ENCODE results near the gene GATAD2B. TPM values are rescaled to one million over a fixed set of nuclear protein-coding genes. Genes with fewer than 3 reads are reported as not detected.

The GATAD2B gene
- polyA plus RNA-seq, 1 donor from 2014 or later = 12.8 TPM

- H2AFZ ChIP-seq (ENCODE audit: low read depth, low read length) = no peak overlapping the region
- TF ChIP-seq, protein P1, sequence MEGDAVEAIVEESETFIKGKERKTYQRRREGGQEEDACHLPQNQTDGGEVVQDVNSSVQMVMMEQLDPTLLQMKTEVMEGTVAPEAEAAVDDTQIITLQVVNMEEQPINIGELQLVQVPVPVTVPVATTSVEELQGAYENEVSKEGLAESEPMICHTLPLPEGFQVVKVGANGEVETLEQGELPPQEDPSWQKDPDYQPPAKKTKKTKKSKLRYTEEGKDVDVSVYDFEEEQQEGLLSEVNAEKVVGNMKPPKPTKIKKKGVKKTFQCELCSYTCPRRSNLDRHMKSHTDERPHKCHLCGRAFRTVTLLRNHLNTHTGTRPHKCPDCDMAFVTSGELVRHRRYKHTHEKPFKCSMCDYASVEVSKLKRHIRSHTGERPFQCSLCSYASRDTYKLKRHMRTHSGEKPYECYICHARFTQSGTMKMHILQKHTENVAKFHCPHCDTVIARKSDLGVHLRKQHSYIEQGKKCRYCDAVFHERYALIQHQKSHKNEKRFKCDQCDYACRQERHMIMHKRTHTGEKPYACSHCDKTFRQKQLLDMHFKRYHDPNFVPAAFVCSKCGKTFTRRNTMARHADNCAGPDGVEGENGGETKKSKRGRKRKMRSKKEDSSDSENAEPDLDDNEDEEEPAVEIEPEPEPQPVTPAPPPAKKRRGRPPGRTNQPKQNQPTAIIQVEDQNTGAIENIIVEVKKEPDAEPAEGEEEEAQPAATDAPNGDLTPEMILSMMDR (IDR thresholded peaks at IDR 0.05; ENCODE audit: poor library complexity, severe bottlenecking) = no peak
- TF ChIP-seq MXI1 (conservative IDR thresholded peaks at IDR 0.05; ENCODE audit: poor library complexity, severe bottlenecking) (no peak), RAD21 (conservative IDR thresholded peaks at IDR 0.05) (no peak), EZH2 (IDR thresholded peaks at IDR 0.05; ENCODE audit: borderline replicate concordance, insufficient read depth, low read length, poor library complexity, severe bottlenecking) (no peak), TAF1 (IDR thresholded peaks at IDR 0.05; ENCODE audit: low read depth) (no peak)
- no peak overlapping the region for H3K4me3 ChIP-seq (ENCODE audit: low read length)
- H3K9me3 ChIP-seq (ENCODE audit: low read length) = no peaks in the 10 kb centered on the region
- no peak overlapping the region for H3K9ac ChIP-seq (ENCODE audit: low read length)
- H4K20me1 ChIP-seq (ENCODE audit: insufficient read depth) = no peaks in the 10 kb centered on the region
- no peaks in the 10 kb centered on the region for H3K79me2 ChIP-seq (replicated peaks; ENCODE audit: insufficient read depth, low read length)
- H3K9me2 ChIP-seq (ENCODE audit: insufficient read depth, low read length) = no peaks in the 10 kb centered on the region
- H3K36me3 ChIP-seq (ENCODE audit: insufficient read depth, low read length) = no peaks in the 10 kb centered on the region
- H3K4me2 ChIP-seq (ENCODE audit: low read length) = no peak overlapping the region
- no peaks in the 10 kb centered on the region for H3F3A ChIP-seq (ENCODE audit: insufficient read depth, low read length, poor library complexity, severe bottlenecking)
- no peak overlapping the region for H3K27ac ChIP-seq (ENCODE audit: low read length)
- H3K27me3 ChIP-seq (ENCODE audit: insufficient read depth, low read depth, low read length) = no peaks in the 10 kb centered on the region
Observed at GRCh38 chr1:153771261-153771660, 151.5 kb downstream of the GATAD2B start.

DNA sequence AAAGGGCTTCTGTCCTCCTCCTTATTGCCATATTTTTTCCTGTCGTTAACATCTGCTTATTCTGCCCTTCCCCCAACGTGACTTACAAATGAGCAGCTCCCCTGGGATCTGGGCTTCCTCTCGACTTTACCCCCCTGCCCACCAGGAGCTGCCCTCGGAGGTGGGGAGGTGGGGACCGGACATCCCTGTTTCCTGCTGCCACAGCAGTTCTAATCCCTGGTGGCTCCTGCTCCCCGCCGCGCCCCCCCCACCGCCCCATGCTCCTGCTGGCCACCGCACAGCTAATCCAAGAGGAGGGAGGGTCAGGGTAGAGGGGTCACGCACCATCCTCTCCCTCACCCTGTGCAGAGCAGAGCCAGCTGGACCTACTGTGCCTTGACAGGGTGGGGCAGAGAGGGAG, 152.0 kb downstream of the GATAD2B start:
- H3K36me3 ChIP-seq (ENCODE audit: insufficient read depth, low read length) = no peaks in the 10 kb centered on the region
- H3F3A ChIP-seq (ENCODE audit: insufficient read depth, low read length, poor library complexity, severe bottlenecking) = no peaks in the 10 kb centered on the region
- H3K9me2 ChIP-seq (ENCODE audit: insufficient read depth, low read length) = no peaks in the 10 kb centered on the region
- no peaks in the 10 kb centered on the region for H3K79me2 ChIP-seq (replicated peaks; ENCODE audit: insufficient read depth, low read length)
- H4K20me1 ChIP-seq (ENCODE audit: insufficient read depth) = no peaks in the 10 kb centered on the region
- no peaks in the 10 kb centered on the region for H3K9me3 ChIP-seq (ENCODE audit: low read length)
- H3K27ac ChIP-seq (ENCODE audit: low read length) = no peak overlapping the region
- TF ChIP-seq REST (IDR thresholded peaks at IDR 0.05; ENCODE audit: borderline replicate concordance) (no peak), POLR2AphosphoS5 (IDR thresholded peaks at IDR 0.05) (no peak), EZH2 (IDR thresholded peaks at IDR 0.05; ENCODE audit: borderline replicate concordance, insufficient read depth, low read length, poor library complexity, severe bottlenecking) (no peak), SMC3 (conservative IDR thresholded peaks at IDR 0.05; ENCODE audit: poor library complexity) (no peak), MXI1 (conservative IDR thresholded peaks at IDR 0.05; ENCODE audit: poor library complexity, severe bottlenecking) (no peak), TAF1 (IDR thresholded peaks at IDR 0.05; ENCODE audit: low read depth) (no peak), EP300 (conservative IDR thresholded peaks at IDR 0.05; ENCODE audit: poor library complexity, severe bottlenecking) (no peak), RAD21 (conservative IDR thresholded peaks at IDR 0.05) (no peak)
- TF ChIP-seq, protein P1 (IDR thresholded peaks at IDR 0.05; ENCODE audit: poor library complexity, severe bottlenecking) = no peak
- H3K27me3 ChIP-seq (ENCODE audit: insufficient read depth, low read depth, low read length) = no peaks in the 10 kb centered on the region
- H3K9ac ChIP-seq (ENCODE audit: low read length) = no peak overlapping the region
- H3K4me2 ChIP-seq (ENCODE audit: low read length) = no peak overlapping the region
- no peak overlapping the region for H2AFZ ChIP-seq (ENCODE audit: low read depth, low read length)
- no peak overlapping the region for H3K4me3 ChIP-seq (ENCODE audit: low read length)
